Measurements from ENCODE around the gene AMH. TPM values are rescaled to one million over a fixed set of nuclear protein-coding genes. Genes with fewer than 3 reads are reported as not detected.

The AMH gene
- total and polyA plus RNA-seq, 2 of the 13 experiments (the other 11 are each of a cell fraction or from before 2014, with no cell fraction given), result 0.03 to 0.18 TPM

GRCh38 chr19:2288338-2288817 lies 39.3 kb downstream of the AMH start (continued):
- no peak for TF ChIP-seq ZFP36 (IDR thresholded peaks at IDR 0.05; ENCODE audit: borderline replicate concordance, low read depth, low read length, partially characterized antibody)
- no peak for TF ChIP-seq SMAD9 (CRISPR knock-in tag; IDR thresholded peaks at IDR 0.05)
- 0 out of 2 replicates have a peak, but pooled peaks have one; percentile 33 for TF ChIP-seq ZNF598 (CRISPR knock-in tag; IDR thresholded peaks at IDR 0.05; ENCODE audit: borderline replicate concordance)
- no peak for TF ChIP-seq ZFP36L1 (CRISPR knock-in tag; IDR thresholded peaks at IDR 0.05)
- no peak for TF ChIP-seq GATA4 (IDR thresholded peaks at IDR 0.05; ENCODE audit: borderline replicate concordance, low read depth)
- TF ChIP-seq SALL2 (CRISPR knock-in tag; IDR thresholded peaks at IDR 0.05), result 0 out of 2 replicates have a peak, but pooled peaks have one; percentile 34
- no peak for TF ChIP-seq TCF7 (IDR thresholded peaks at IDR 0.05; ENCODE audit: low read depth)
- 0 out of 2 replicates have a peak, but pooled peaks have one; percentile 48 for TF ChIP-seq ZNF776 (CRISPR knock-in tag; IDR thresholded peaks at IDR 0.05)
- TF ChIP-seq ZNF253 (CRISPR knock-in tag; IDR thresholded peaks at IDR 0.05; ENCODE audit: borderline replicate concordance), result no peak
- no peak for TF ChIP-seq ZNF512 (CRISPR knock-in tag; IDR thresholded peaks at IDR 0.05)
- TF ChIP-seq PAWR (CRISPR knock-in tag; IDR thresholded peaks at IDR 0.05; ENCODE audit: borderline replicate concordance), result no peak
- no peak for TF ChIP-seq DR1 (CRISPR knock-in tag; IDR thresholded peaks at IDR 0.05)
- TF ChIP-seq ZNF687 (CRISPR knock-in tag; IDR thresholded peaks at IDR 0.05), result peak; percentile 93
- TF ChIP-seq KLF12 (CRISPR knock-in tag; IDR thresholded peaks at IDR 0.05; ENCODE audit: borderline replicate concordance), result no peak
- TF ChIP-seq ZNF160 (CRISPR knock-in tag; IDR thresholded peaks at IDR 0.05), result 0 out of 2 replicates have a peak, but pooled peaks have one; percentile 43
- 0 out of 2 replicates have a peak, but pooled peaks have one; percentile 39 for TF ChIP-seq TRAFD1 (CRISPR knock-in tag; IDR thresholded peaks at IDR 0.05; ENCODE audit: borderline replicate concordance)
- TF ChIP-seq ZNF333 (CRISPR knock-in tag; IDR thresholded peaks at IDR 0.05; ENCODE audit: borderline replicate concordance), result peak; percentile 58; the same call in 1 of the 2 replicates
- 0 out of 2 replicates have a peak, but pooled peaks have one; percentile 24 for TF ChIP-seq NR2F2 (IDR thresholded peaks at IDR 0.05; ENCODE audit: borderline replicate concordance, low read depth)
- TF ChIP-seq ZNF615 (CRISPR knock-in tag; IDR thresholded peaks at IDR 0.05; ENCODE audit: borderline replicate concordance), result no peak
- no peak for TF ChIP-seq ZNF446 (CRISPR knock-in tag; IDR thresholded peaks at IDR 0.05)
- peak; percentile 81 for TF ChIP-seq HNF4A (CRISPR knock-in tag; IDR thresholded peaks at IDR 0.05)
- no peak for TF ChIP-seq IKZF1 (IDR thresholded peaks at IDR 0.05)
- no peak for TF ChIP-seq TP53 (CRISPR knock-in tag; conservative IDR thresholded peaks at IDR 0.05)
- TF ChIP-seq FOXP1 (IDR thresholded peaks at IDR 0.05), result no peak
- no peak for TF ChIP-seq FOXP1 (CRISPR knock-in tag; IDR thresholded peaks at IDR 0.05)

Data from HepG2 (cell line).